Forelimb muscle (tissue), 1 donor: ENCODE results near the gene ABCE1. TPM values are rescaled to one million over a fixed set of nuclear protein-coding genes. Genes with fewer than 3 reads are reported as not detected.
"Not testable (repeated sequence)": the region's sequence is repeated elsewhere in the genome, so short reads cannot be mapped to it uniquely, and the experiment has no call there.

Experiments used
- DNase-seq: peaks from one replicate; pipeline ENCODE4 v3.0.0-alpha.2; 2013; ENCODE audit warnings: low read depth
- polyA plus RNA-seq: library from polyadenylated mRNA; unstranded; fragments of 120-200 nt; gene quantifications from one replicate; pipeline ENCODE4 v1.2.1, GENCODE V29; 2013; ENCODE audit not compliant: insufficient read length

Gene ABCE1
- polyA plus RNA-seq, 1 donor: 62.2 TPM

- DNase-seq: no peak
These were observed 4.5 kb downstream of the ABCE1 start for GRCh38 chr4:145102619-145103018.

GRCh38 chr4:145103496-145103895 lies 5.4 kb downstream of the ABCE1 start:
- DNase-seq: no peak

- no peak for DNase-seq
These were observed 9.0 kb downstream of the ABCE1 start for GRCh38 chr4:145107126-145107525.

GRCh38 chr4:145108128-145108527 lies 10.0 kb downstream of the ABCE1 start:
- no peak for DNase-seq

GRCh38 chr4:145125396-145125795 lies 27.3 kb downstream of the ABCE1 start:
- DNase-seq: no peak

GRCh38 chr4:145130130-145130529 lies 32.0 kb downstream of the ABCE1 start:
- DNase-seq: no peak

- DNase-seq: no peak
These were observed 32.8 kb downstream of the ABCE1 start for GRCh38 chr4:145130788-145131399.

- DNase-seq: no peak
These were observed 33.7 kb downstream of the ABCE1 start for GRCh38 chr4:145131848-145132247.

- DNase-seq: no peak
These were observed 34.5 kb downstream of the ABCE1 start for GRCh38 chr4:145132511-145133098.

GRCh38 chr4:145136219-145136618 lies 38.1 kb downstream of the ABCE1 start:
- not testable (repeated sequence) for DNase-seq

GRCh38 chr4:145148980-145149379 lies 50.9 kb downstream of the ABCE1 start:
- no peak for DNase-seq

GRCh38 chr4:145153181-145153903 lies 55.2 kb downstream of the ABCE1 start:
- no peak for DNase-seq

- no peak for DNase-seq
These were observed 55.8 kb downstream of the ABCE1 start for GRCh38 chr4:145153904-145154298.

- no peak for DNase-seq
These were observed 56.5 kb downstream of the ABCE1 start for GRCh38 chr4:145154573-145154972.

- no peak for DNase-seq
These were observed 57.3 kb downstream of the ABCE1 start for GRCh38 chr4:145155268-145155870.

GRCh38 chr4:145156986-145157385 lies 58.9 kb downstream of the ABCE1 start:
- no peak for DNase-seq

GRCh38 chr4:145161549-145161948 lies 63.4 kb downstream of the ABCE1 start:
- no peak for DNase-seq

- DNase-seq: no peak
These were observed 69.8 kb downstream of the ABCE1 start for GRCh38 chr4:145167887-145168286.

- no peak for DNase-seq
These were observed 70.6 kb downstream of the ABCE1 start for GRCh38 chr4:145168581-145169187.

- DNase-seq: no peak
These were observed 72.1 kb downstream of the ABCE1 start for GRCh38 chr4:145170223-145170622.

- DNase-seq: no peak
These were observed 73.8 kb downstream of the ABCE1 start for GRCh38 chr4:145171911-145172310.
